Left cardiac atrium (tissue), 4 donors: ENCODE results near the gene PLCB4. TPM values are rescaled to one million over a fixed set of nuclear protein-coding genes. Genes with fewer than 3 reads are reported as not detected.

Source experiments
- ATAC-seq, 2 donors: fragments of 200-7000 bp; cut with Tn5 transposase; one replicate each; pipeline ENCODE4 v1.9.1; 2020; ENCODE audit warnings: mild to moderate bottlenecking in 2 of 2, moderate library complexity in 2 of 2
- DNase-seq: peaks from one replicate; pipeline ENCODE4 v3.0.0-alpha.2; 2020
- intact Hi-C, 2 donors: fragments of 100-400 bp; cut with DNase I; formaldehyde crosslinking; loops; one replicate each; pipeline versions ENCODE4 v1.14.1 to v1.15.1; 2022 to 2023
- total RNA-seq, 2 donors: library from RNA; stranded (reverse); fragmentation: NEBNext Ultra II Directional; extraction: Animal tissue kit (Norgen Biotek cat#: 25700); gene quantifications; one replicate each; pipeline ENCODE4 v1.2.1, GENCODE V29; 2021
- donor health status: DM: no; HTN: yes; CAD: no.
- donor health status: DM: no; HTN: yes; CAD: no; lungs with severe emphysema.
- donor health status: DM: yes; HTN: yes; CAD: no.
- donor health status: Dilated cardiomyopathy.

Gene PLCB4
- total RNA-seq, 2 donors from 2014 or later = 29.7 to 33.4 TPM

- intact Hi-C loops = no loop called here
- DNase-seq (no peak), ATAC-seq (no peak)
Measured at GRCh38 chr20:9506280-9506821, 437.5 kb downstream of the PLCB4 start.

GRCh38 chr20:9506964-9507369 is 438.1 kb downstream of the PLCB4 start:
- DNase-seq = no peak
- ATAC-seq = no peak
- intact Hi-C loops = no loop called here

- DNase-seq = no peak
- intact Hi-C loops = no loop called here
- ATAC-seq = no peak
Measured at GRCh38 chr20:9507544-9508239, 438.8 kb downstream of the PLCB4 start.

- DNase-seq (no peak), ATAC-seq (no peak)
- intact Hi-C loops = no loop called here
Measured at GRCh38 chr20:9508240-9508661, 439.4 kb downstream of the PLCB4 start.

- intact Hi-C loops = no loop called here
- no peak for DNase-seq
- ATAC-seq = no peak
Measured at GRCh38 chr20:9508696-9509178, 439.9 kb downstream of the PLCB4 start.

GRCh38 chr20:9509246-9509645 is 440.4 kb downstream of the PLCB4 start:
- ATAC-seq = no peak
- DNase-seq = no peak
- intact Hi-C loops = no loop called here

GRCh38 chr20:9510911-9511310 is 442.0 kb downstream of the PLCB4 start:
- DNase-seq = no peak
- intact Hi-C loops = no loop called here
- ATAC-seq = no peak

- intact Hi-C loops = no loop called here
- no peak for DNase-seq
- ATAC-seq = no peak
Measured at GRCh38 chr20:9514072-9514460, 445.2 kb downstream of the PLCB4 start.

- intact Hi-C loops = no loop called here
- ATAC-seq (peak; percentile 56 to 70), DNase-seq (peak; percentile 36)
Measured at GRCh38 chr20:9514461-9515213, 445.8 kb downstream of the PLCB4 start, which contains the start of gene LAMP5. Gene LAMP5 (plus strand): TSS chr20:9514590. CDS start chr20:9514853, 263 bp downstream.

GRCh38 chr20:9515214-9515585 is 446.3 kb downstream of the PLCB4 start:
- intact Hi-C loops = no loop called here

GRCh38 chr20:9515741-9516233 is 446.9 kb downstream of the PLCB4 start:
- DNase-seq (no peak), ATAC-seq (no peak)
- intact Hi-C loops = loop anchor here in 1 of 2 donors (2.0 kb wide), 1 partner anchor 19 kb away; no protein-coding TSS in a partner anchor

More at GRCh38 chr20:9515214-9515585, 446.3 kb downstream of the PLCB4 start:
- ATAC-seq (no peak), DNase-seq (no peak)

GRCh38 chr20:9516234-9516871 is 447.5 kb downstream of the PLCB4 start:
- ATAC-seq = peak in 1 of 2 donors; percentile 30
- DNase-seq = no peak
- intact Hi-C loops = loop anchor here in 1 of 2 donors (2.0 kb wide), 1 partner anchor 18 kb away; no protein-coding TSS in a partner anchor

- intact Hi-C loops = loop anchor here in 1 of 2 donors (2.0 kb wide), 1 partner anchor 17 kb away; no protein-coding TSS in a partner anchor
- DNase-seq (no peak), ATAC-seq (no peak)
Measured at GRCh38 chr20:9517297-9518162, 448.6 kb downstream of the PLCB4 start.

GRCh38 chr20:9518576-9519175 is 449.8 kb downstream of the PLCB4 start:
- intact Hi-C loops = no loop called here
- ATAC-seq = no peak
- DNase-seq = no peak

GRCh38 chr20:9520086-9520485 is 451.2 kb downstream of the PLCB4 start:
- ATAC-seq (no peak), DNase-seq (no peak)
- intact Hi-C loops = no loop called here

- intact Hi-C loops = no loop called here
- ATAC-seq (no peak), DNase-seq (no peak)
Measured at GRCh38 chr20:9523636-9524035, 454.7 kb downstream of the PLCB4 start.
